NCI-H2227 treated with DMSO at 0.1 percent for 48 hours (cell line): ENCODE data around the gene TPCN1.

Experiments used
- DNase-seq: peaks from one replicate; lab custom pipeline; 2025; lab: John Stamatoyannopoulos, UW

The TPCN1 gene

DNA sequence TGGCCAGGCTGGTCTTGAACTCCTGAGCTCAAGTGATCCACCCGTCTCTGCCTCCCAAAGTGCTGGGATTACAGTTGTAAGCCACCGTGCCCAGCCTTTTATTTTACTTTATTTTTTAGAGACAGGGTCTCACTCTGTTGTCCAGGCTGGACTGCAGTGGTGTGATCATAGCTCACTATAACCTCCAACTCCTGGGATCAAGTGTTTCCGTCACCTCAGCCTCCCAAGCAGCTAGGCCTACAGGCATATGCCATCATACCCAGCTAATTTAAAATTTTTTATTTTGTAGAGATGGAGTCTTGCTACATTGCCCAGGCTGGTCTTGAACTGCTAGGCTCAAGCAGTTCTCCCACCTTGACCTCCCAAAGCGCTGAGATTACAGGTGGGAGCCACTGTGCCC, 3.7 kb downstream of the TPCN1 start:
- DNase-seq, result no peak

DNA sequence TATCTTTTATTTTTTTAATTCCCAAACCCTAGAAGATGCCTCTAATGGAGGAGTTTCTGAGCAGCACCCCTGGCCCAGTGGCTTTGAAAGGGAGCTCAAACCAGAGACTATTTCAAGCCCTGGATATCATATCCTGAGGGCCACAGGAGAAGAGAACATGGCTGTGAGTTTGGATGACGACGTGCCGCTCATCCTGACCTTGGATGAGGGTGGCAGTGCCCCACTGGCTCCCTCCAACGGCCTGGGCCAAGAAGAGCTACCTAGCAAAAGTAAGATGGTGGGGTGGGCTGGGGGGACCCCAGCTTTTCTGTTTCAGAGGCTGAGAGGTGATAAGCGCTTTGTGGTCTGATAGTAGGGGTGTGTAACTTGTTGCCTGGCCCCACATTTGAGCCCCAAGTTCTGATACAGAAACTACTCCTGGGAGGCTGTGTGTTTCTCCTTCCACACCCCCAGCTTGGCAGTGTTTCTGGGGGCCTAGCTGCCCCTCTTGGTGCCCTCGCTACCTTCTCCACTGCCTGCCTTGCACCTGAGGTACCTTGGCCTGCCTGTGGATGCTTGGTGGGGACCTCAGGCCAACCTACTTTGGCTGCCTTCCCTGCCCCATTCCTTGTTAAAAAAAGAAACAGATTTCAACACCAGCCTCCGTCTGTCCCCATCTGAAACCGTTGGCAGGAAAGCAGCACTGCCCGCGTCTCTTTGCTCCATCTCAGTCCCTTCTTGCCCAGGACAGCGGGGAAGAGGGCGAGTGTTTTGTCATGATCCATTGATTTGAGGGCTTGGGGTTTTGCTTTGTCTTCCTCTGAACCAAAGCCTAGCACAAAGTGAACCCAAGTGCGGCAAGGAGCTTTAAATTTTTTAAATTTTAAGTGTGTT, 5.7 kb downstream of the TPCN1 start:
- DNase-seq, result no peak

DNA sequence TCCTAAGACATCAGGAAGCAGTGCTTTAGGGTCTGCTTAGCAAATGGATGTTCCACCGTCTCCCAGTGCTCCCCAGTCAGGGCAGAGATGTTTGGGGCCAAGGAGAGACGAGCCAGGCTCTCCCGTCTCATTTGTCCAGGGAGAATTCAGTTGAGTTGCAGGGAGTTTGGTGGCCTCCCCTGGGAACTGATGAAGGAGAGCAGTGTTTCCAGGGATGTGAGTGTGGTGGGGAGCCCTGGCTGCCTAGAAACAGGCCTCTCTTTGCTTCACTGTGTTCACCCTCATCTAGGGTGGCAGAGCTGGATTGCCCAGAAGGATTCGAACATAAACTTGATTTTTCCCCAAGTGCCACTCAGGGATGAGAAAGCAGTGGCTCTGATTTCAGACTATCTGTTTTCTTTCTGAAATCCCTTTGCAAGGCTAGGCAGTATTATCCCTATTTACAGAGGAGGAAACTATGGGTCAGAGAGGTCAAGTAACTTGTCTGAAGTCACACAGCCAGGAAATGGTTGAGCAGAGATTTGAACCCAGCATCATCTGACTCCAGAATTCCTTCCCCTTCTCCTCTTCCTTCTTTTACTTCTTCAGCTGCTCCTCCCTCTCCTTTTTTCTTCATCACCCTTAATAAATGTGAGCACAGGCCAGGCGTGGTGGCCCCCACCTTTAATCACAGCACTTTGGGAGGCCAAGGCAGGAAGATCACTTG, 6.6 kb downstream of the TPCN1 start:
- no peak for DNase-seq

DNA sequence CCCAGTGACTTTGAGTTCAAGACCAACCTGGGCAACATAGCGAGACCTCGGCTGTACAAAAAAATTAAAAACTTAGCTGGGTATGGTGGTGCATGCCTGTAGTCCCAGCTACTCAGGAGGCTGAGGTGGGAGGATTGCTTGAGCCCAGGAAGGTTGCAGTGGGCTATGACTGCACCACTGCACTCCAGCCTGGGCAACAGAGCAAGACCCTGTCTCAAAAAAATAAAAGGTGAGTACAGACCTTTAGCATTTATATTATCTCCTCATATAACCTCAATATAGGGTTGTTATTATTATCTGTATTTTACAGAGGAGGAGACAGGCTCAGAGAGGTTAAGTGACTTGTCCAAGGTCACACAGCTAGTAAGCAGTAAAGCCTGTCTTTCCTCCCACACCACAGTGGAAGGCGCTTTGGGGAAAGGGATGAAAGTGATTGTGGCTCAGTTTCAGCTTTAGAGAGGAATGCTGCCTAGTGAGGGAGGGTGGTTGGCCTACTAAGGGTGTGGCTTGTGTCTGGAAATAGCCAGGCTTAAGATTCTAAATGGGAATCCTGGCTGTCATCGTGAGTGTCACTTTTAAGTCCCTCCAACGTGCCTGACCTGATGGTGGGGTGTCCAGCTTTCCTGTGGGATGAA, 7.2 kb downstream of the TPCN1 start:
- no peak for DNase-seq

DNA sequence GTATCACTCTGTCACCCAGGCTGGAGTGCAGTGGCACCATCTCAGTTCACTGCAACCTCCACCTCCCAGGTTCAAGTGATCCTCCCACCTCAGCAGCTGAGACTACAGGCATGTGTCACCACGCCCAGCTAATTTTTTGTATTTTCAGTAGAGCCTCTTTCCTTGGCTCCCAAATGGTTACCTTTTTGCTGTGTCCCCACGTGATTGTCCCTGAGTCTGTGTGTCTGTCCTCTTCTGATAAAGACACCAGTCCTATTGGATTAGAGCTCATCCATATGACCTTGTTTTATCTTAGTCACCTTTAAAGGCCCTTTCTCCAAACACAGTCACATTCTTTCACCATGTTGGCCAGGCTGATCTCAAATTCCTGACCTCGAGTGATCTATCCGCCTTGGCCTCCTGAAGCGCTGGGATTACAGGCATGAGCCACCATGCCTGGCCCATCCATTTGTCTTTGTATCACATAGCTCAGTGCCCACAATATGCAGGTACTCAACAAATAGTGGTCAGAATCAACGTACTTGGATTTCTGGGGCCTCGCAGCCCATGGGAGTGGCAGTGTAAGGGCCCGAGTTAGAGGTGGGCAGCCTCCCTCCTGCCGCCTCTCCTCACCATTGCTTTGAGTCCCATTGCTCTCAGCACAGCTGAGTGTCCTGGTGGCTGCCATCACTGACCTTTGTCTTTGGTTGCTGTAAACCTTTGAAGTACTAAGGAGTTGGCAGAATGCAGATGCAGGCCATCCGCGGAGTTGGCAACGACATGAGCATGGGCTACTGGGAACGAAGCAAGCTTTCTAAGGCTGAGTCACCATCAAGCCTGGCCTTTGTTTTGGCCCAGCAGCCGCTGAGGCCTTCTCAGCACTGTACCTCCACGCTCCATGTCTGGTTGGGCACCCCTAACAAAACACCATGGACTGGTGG, 9.3 kb downstream of the TPCN1 start:
- DNase-seq, result no peak

DNA sequence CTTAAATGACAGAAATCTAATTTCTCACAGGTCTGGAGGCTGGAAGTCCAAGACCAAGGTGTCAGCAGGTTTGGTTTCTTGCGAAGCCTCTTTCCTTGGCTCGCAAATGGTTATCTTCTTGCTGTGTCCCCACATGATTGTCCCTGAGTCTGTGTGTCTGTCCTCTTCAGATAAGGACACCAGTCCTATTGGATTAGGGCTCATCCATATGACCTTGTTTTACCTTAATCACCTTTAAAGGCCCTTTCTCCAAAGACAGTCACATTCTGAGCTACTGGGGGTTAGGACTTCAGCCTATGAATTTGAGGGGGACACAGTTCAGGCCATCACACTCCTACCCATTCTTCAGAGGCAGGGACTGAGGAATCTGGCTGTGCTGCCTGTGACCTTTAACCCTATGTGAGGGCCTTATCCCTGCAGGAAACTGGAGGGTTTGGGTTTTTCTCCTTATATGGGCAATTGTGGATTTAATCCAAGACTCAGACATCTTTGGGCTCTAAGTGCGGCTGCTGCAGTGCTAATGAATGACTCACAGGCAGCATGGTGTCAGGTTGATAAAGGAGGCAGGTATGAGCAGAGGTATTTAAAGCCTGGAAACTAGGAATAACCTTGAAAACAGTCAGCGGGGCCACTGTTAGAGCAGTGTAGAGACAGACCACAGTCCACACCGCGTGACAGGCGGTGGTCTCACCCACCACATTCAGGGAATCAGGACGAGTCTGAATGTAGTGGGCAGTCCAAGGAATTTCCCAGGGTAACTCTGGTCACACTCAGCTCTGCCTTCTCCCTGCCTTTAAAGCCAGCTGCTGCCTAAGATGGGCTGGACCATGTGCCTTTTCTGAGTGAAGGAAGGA, 10.2 kb downstream of the TPCN1 start:
- DNase-seq, result no peak

DNA sequence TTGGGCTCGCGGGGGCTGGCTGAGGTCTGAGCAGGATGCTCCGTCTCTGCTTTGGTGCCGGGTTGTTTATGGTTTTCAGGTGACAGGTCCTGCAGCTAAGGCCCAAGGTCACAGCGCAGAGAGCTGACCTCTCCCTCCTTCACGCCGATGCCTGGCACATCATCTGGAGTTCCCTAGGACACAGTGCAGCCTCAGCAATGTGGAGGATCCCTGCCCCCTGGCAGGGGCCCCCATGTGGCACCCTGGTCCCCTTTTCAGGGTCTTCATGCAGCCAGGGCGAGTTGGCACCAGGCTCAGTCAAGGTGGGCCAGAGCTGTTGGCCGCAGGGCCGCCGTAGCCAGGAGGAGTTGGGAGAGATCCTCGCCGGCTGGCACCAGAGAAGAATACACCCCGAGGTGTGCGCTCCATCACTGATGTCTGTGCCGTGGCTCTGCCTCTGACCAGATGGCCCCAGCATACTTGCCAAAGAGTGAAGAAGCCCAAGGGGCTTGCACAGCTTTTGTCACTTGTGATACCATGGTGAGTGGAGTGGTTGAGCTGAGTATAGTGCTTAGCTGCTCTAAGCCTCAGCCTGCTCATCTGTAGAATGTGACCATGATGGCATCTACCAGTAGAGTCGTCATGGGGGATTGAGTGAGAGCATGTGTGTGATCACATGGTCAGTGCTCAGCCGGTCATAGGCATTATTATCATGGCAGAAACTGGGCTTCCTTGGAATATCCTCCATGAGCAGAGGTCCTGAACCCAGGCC, 11.0 kb downstream of the TPCN1 start:
- DNase-seq, result no peak

DNA sequence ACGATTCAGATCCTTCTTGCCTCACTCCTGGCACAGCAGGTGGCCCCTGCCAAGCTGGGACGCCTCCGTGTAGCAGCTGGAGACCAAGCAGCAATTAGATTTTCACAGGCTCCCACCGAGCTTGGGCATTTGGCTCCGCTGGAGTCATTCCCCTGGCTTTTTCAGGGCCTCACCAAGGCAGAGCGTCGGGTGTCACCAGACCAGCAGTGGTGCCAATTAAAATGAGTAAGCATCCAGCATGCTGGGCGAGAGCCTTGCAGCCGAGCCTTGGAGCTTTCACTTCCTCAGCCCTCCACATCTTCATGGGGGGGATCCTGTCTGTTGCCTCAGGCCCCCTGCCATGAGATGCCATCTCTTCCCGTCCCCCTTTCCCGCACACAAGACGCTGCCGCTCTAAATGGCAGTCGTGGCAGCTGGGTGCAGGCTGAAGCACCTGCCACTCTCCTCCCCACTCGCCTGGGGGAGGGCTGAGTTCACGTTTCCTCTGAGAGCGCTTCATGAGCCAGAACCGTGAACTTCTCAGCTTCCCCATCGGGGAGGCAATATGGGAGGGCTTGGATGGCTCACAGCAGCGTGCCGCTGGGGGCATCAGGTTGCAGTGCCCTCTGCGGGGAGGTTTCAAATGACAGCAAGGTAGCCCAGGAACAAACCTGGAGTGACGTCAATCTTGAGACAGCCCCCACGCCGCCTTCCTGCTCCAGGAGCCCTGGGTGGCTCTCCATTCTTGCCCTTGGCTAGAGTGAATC, 11.7 kb downstream of the TPCN1 start:
- peak; percentile 56 for DNase-seq

DNA sequence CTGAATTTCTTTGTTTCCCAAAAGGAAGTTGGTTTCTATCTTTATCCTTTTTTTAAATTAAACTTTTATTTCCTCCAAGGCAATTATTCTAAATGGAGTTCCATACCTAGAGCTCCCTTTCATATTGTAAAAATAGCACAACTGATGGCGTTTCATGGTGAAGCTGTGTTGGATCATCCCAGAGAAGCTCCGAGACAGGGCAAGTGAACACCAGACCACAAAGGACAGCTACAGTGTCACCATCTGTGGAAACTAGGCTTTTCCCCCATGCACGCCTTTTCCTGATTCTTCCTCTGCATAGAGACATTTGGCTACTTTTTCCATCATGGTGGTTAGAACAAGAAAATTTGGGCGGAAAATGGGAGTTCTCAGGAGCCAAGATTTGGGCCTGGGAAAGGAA, 12.7 kb downstream of the TPCN1 start:
- no peak for DNase-seq

DNA sequence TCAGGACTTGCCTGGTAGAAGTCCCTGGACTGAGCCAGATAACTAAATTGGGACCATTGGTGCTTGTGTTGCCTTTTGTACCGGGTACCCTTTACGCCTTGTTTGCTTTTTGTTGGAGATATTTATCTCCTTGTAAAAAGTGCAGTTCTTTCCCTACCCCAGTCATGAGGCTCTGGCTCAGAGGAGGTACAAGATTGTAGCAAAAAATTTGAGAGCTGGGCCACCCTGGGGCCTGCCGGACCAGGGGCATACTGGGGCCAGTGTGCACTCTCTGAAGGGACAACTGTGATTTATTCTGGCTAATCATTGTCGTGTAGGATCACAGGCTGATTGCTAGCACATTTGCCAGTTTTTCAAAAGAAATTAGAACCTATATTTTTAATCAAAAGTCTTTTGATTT, 13.2 kb downstream of the TPCN1 start:
- no peak for DNase-seq

DNA sequence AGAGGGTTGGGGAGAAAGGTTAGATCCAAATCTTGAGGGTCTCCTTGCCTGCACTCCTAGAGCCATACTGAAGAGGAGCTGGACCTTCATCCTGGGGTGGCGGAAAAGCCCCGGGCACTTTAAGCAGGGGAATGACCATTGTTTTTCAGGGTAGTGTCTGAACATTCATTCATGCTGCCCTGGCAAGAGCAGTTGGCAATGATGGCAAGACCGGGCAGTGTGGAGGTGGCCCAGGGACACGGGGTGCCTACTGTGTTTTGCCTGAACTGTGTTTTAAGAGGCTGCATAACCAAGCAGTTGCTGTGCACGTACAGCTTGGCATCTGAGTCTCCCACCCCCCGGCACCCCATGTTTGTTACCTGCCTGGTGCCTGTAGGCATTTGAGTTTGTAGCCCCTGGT, 14.7 kb downstream of the TPCN1 start:
- DNase-seq, result no peak

DNA sequence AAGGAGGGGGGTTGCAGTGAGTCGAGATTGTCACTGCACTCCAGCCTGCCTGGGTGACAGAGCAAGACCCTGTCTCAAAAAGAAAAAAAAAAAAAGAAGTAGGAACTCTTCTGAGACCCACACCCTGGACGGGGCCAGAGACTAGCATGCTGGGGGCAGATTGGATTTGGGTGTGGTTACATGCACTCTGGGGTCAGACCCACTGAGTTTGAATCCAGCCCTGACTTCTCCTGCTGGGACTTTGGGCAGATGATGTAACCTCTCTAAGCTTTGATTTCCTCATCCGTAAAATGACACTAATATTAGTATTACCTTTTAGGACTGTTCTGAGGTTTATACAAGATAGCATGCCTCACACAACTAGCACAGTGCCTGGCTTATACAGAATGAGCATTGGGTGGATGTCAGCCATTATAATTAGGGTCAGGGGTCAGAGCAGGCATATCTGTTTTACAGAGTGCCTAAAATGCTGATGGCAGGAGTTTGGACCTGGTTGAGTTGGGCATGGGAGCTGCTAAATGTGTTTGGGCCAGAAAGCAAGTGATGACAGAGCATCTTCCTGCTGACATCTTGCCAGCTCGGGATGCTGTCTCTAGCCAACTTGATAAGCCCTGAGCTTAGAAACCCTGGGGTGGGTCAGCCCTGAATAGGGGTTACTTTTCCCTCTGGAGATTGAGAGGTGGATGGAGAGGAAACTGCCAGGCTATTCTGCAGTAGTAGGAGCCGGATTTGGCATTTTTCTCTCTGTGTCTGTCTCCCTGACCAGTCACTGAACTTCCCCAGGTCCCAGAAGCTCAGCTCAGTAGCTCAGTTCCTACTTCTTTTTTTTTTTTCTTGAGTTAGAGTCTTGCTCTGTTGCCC, 15.5 kb downstream of the TPCN1 start:
- DNase-seq, result no peak

DNA sequence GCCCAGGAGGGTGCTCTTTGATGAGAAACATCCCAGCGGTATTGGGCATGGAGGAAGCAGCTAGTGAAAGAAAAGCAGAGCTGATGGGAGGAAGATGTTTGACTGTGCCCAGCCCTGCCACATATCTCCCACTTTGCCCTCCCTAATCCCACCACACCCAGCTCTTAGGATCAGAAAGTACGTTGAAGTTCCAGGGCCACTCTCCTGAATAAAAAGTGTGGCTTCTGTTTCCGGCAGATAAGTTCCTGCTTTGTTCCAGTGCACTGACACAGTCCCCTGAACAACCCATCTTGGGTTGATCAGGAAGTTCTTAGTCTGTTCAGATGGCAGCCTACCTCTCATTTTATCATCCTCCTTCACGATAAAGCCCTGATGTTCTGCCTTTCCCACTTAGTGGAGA, 16.5 kb downstream of the TPCN1 start:
- no peak for DNase-seq

DNA sequence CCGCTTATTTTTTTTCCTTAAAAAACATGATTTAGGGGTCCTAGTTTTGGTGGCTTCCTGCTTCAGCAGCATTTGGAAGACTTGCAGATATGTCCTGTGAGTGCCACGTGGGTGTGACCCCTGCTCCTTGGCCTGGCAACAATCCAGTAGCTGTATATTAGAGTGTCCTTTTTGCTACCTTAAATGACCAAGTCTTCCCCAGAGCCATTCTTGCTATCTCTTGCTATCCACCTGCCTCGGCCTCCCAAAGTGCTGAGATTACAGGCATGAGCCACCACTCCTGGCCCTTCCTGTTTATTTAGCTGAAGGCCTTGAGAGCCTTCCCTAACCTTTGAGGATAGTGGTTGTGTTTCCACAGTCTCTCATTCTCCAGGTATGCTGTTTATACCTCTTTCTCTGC, 17.0 kb downstream of the TPCN1 start:
- no peak for DNase-seq

DNA sequence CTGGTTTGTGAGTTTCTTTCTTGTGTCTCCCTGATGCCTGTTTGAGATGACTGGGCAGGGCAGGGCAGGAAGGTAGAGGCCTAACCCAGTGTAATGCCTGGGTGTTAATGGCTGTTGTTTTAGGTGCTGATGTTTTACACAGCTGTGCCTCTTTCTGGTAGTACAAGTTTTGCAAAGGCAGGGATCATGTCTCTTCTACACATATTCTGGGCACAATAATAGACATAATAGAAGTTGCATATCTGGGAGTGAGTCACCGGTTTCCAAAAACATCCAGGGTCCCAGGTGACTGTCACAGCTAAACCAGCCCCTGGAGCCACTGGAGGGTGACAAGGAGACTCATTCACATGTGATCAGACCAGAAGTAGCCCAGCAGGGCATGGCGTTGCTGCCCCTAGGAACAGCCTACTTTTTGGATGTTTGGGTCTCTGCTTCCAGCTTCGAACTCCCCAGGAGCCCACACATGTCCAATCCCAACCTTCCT, 18.1 kb downstream of the TPCN1 start:
- DNase-seq, result no peak

DNA sequence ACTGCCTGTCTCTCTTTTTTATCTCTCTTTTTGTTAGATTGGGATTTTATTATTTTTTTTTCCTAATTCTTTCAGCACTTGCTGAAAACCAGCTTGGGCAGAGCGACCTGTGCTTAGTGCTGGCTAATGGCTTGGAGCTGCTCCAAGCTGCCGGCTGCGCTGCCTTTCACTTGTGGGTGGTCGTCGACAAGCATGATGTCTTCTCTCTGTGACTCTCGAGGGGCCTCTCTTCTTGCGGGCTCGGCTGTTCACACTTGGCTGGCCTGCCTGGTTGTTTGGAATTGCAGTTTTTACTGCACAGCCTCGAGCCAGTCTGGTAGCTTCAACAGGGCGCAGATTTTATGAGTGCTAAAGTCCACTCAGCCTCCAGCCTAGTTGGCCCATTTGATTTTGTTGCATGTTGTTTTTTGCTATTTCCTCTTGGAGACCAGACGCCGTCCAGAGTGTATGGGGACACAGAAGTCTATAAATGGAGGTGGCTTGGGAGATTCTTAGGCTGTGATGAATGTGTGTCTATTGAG, 18.6 kb downstream of the TPCN1 start:
- no peak for DNase-seq

DNA sequence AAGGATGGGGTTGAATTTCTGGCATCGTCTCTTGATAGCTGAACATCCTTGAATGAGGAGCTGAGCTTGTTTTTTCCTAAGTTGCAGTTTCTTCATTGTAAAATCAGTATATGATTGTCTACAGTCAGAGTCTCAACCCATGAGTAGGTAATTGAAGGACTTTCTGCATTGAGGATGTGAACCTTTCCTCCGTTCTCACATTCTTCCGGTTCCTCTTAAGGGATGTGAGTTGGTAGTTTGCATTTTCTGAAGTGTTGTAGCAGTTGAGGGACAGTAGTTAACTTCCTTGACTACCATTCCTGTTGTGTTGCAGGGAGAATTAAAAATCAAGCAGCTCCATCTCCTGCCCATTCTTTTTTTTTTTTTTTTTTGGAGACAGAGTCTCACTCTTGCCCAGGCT, 19.1 kb downstream of the TPCN1 start:
- DNase-seq, result no peak
